Ovary (tissue), 9 donors: ENCODE results near the gene EIF3I. TPM values are rescaled to one million over a fixed set of nuclear protein-coding genes. Genes with fewer than 3 reads are reported as not detected.

Experiments used
- DNase-seq, 5 donors: peaks; one replicate each; pipeline ENCODE4 v3.0.0-alpha.2; 2019 to 2020
- H3K27ac ChIP-seq, 2 donors: fragments of 200-600 bp; one replicate each; pipeline versions ENCODE4 v1.5.1 to v1.8.0; 2019 to 2022
- H3K27me3 ChIP-seq: fragments of 200-600 bp; one replicate; pipeline ENCODE4 v1.8.0; 2022
- H3K36me3 ChIP-seq: fragments of 200-600 bp; sonication (generic); one replicate; pipeline ENCODE4 v1.5.1; 2019
- H3K4me1 ChIP-seq: one replicate; pipeline ENCODE4 v1.8.1; 2013; ENCODE audit warnings: mild to moderate bottlenecking, moderate library complexity; ENCODE audit not compliant: insufficient read depth
- H3K4me3 ChIP-seq: fragments of 200-600 bp; sonication (generic); one replicate; pipeline ENCODE4 v1.5.1; 2017
- H3K9me3 ChIP-seq, 2 donors: fragments of 200-600 bp in 1 of 2; sonication (generic) in 1 of 2; one replicate each; pipeline versions ENCODE4 v1.5.1 to v1.8.1; 2013 to 2019; ENCODE audit warnings: mild to moderate bottlenecking in 1 of 2, moderate library complexity in 1 of 2
- EP300 ChIP-seq: sonication (generic); formaldehyde crosslinking; IDR thresholded peaks from one replicate; pipeline ENCODE4 v1.6.1; 2017; ENCODE audit warnings: antibody characterized with exemption
- POLR2A ChIP-seq: fragments of 450-650 bp; IDR thresholded peaks from one replicate; pipeline ENCODE4 v1.6.1; 2017; ENCODE audit warnings: antibody characterized with exemption, mild to moderate bottlenecking, moderate library complexity
- WGBS, 3 donors: extraction: QIAGEN DNeasy Blood & Tissue Kit in 1 of 3; methylation state at CpG; one replicate each; pipeline versions ENCODE4 v1.1.5 to v1.1.7; 2013 to 2017; 5-methylcytosine and 5-hydroxymethylcytosine counted together
- intact Hi-C, 4 donors: fragments of 100-400 bp; cut with DNase I; formaldehyde crosslinking; loops; one replicate each; pipeline versions ENCODE4 v1.11.0 to v1.15.1; 2022 to 2023
- polyA plus RNA-seq, 2 donors: library from polyadenylated mRNA; stranded (reverse); fragments of 200-250 nt in 1 of 2; fragments of 350-450 nt in 1 of 2; fragmentation: Illumina TruSeq in 1 of 2; extraction: RNeasy Lipid Tissue Mini Kit (QIAGEN cat#74804) in 1 of 2; gene quantifications; one replicate each; pipeline ENCODE4 v1.2.3, GENCODE V29; 2013 to 2014
- total RNA-seq, 7 donors: library from RNA; depleted of rRNA in 2 of 7; stranded (reverse); fragments of >200 nt in 2 of 7; fragmentation: NEBNext Ultra II Directional in 3 of 7; extraction: Animal tissue kit (Norgen Biotek cat#: 25700) in 3 of 7; gene quantifications; one replicate each; pipeline versions ENCODE4 v1.1.0 to v1.2.4, GENCODE V29; 2016 to 2023
- TF ChIP-seq, protein P1 (sequence below), 3 donors: fragments of 450-650 bp in 2 of 3; fragments of 200-600 bp in 1 of 3; IDR thresholded peaks; one replicate each; pipeline versions ENCODE4 v1.5.1 to v1.8.0; 2016 to 2022; ENCODE audit warnings: antibody characterized with exemption in 3 of 3, mild to moderate bottlenecking in 1 of 3
- donor health status: DM: no; HTN: no; CAD: no; lungs with moderate emphysema.
- donor health status: DM: no; HTN: no; CAD: no.
- donor health status: Bipolar disorder and iron deficiency.
- donor health status: DM: yes; HTN: yes; CAD: no.
- donor health status: DM: no; HTN: no; CAD: no.
- donor health status: DM: yes; HTN: yes; CAD: no.

EIF3I gene
- total and polyA plus RNA-seq, 9 donors = 140 to 272 (median 161) TPM

- Histone ChIP-seq H3K4me3 (no peak overlapping the region), H3K4me1 (no peaks in the 10 kb centered on the region), H3K27ac (no peak overlapping the region), H3K27me3 (no peaks in the 10 kb centered on the region), H3K9me3 (no peaks in the 10 kb centered on the region), H3K36me3 (no peaks in the 10 kb centered on the region)
- no peak for DNase-seq
- WGBS, 3 donors = 56 to 65% (median 61%) methylated on average over 10 of the region's 10 CpGs
- intact Hi-C loops = no loop called here
- TF ChIP-seq, protein P1, sequence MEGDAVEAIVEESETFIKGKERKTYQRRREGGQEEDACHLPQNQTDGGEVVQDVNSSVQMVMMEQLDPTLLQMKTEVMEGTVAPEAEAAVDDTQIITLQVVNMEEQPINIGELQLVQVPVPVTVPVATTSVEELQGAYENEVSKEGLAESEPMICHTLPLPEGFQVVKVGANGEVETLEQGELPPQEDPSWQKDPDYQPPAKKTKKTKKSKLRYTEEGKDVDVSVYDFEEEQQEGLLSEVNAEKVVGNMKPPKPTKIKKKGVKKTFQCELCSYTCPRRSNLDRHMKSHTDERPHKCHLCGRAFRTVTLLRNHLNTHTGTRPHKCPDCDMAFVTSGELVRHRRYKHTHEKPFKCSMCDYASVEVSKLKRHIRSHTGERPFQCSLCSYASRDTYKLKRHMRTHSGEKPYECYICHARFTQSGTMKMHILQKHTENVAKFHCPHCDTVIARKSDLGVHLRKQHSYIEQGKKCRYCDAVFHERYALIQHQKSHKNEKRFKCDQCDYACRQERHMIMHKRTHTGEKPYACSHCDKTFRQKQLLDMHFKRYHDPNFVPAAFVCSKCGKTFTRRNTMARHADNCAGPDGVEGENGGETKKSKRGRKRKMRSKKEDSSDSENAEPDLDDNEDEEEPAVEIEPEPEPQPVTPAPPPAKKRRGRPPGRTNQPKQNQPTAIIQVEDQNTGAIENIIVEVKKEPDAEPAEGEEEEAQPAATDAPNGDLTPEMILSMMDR (IDR thresholded peaks at IDR 0.05) = no peak
- no peak for TF ChIP-seq EP300
- TF ChIP-seq POLR2A = no peak
Measured at GRCh38 chr1:32273391-32274208, 51.4 kb downstream of the EIF3I start.

DNA sequence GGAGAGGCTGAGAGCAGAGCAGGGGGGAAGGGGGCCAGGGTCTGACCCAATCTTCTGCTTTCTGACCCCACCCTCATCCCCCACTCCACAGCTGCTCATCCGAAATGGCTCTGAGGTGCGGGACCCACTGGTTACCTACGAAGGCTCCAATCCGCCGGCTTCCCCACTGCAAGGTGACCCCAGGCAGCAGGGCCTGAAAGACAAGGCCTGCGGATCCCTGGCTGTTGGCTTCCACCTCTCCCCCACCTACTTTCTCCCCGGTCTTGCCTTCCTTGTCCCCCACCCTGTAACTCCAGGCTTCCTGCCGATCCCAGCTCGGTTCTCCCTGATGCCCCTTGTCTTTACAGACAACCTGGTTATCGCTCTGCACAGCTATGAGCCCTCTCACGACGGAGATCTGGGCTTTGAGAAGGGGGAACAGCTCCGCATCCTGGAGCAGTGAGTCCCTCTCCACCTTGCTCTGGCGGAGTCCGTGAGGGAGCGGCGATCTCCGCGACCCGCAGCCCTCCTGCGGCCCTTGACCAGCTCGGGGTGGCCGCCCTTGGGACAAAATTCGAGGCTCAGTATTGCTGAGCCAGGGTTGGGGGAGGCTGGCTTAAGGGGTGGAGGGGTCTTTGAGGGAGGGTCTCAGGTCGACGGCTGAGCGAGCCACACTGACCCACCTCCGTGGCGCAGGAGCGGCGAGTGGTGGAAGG lies 52.6 kb downstream of the EIF3I start:
- no peak overlapping the region for H3K4me3 ChIP-seq
- 82 to 88% (median 83%) methylated on average over 31 of the region's 31 CpGs for WGBS, 3 donors
- intact Hi-C loops = no loop called here
- H3K27me3 ChIP-seq = no peaks in the 10 kb centered on the region
- DNase-seq = no peak
- H3K9me3 ChIP-seq = no peaks in the 10 kb centered on the region
- no peaks in the 10 kb centered on the region for H3K4me1 ChIP-seq
- no peaks in the 10 kb centered on the region for H3K36me3 ChIP-seq
- no peak overlapping the region for H3K27ac ChIP-seq
- TF ChIP-seq EP300 (no peak), POLR2A (no peak)
- TF ChIP-seq, protein P1 (IDR thresholded peaks at IDR 0.05) = no peak

GRCh38 chr1:32275424-32275823 lies 53.2 kb downstream of the EIF3I start:
- DNase-seq = peak in 1 of 5 donors; percentile 57
- TF ChIP-seq, protein P1 (IDR thresholded peaks at IDR 0.05) = no peak
- TF ChIP-seq EP300 (no peak), POLR2A (no peak)
- H3K36me3 ChIP-seq = no peaks in the 10 kb centered on the region
- no peaks in the 10 kb centered on the region for H3K9me3 ChIP-seq
- no peak overlapping the region for H3K4me3 ChIP-seq
- no peaks in the 10 kb centered on the region for H3K4me1 ChIP-seq
- intact Hi-C loops = no loop called here
- WGBS, 3 donors = 10 to 31% (median 20%) methylated on average over 14 to 41 of the region's 41 CpGs
- no peaks in the 10 kb centered on the region for H3K27me3 ChIP-seq
- H3K27ac ChIP-seq = no peak overlapping the region

DNA sequence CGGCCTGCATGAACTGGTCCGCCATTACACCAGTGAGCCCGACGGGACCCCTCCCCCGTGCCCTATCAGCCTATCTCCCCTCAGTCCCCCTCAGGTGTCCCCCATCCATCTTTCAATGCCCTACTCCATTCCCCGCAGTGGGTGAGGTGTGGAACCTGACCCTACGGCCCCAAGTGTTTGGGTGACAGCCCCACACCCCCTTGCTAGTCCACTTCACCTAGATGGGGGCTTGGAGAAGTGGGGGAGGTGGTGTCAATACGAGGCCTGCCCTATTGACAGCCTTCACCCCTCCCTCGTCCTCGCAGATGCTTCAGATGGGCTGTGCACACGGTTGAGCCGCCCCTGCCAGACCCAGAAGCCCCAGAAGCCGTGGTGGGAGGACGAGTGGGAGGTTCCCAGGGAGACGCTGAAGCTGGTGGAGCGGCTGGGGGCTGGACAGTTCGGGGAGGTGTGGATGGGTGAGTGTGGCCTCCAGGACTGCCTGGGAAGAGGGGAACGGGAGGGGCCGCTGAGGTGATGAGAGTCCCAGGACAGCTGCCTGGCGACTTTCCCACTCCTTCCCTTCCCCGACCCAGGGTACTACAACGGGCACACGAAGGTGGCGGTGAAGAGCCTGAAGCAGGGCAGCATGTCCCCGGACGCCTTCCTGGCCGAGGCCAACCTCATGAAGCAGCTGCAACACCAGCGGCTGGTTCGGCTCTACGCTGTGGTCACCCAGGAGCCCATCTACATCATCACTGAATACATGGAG lies 54.0 kb downstream of the EIF3I start:
- Histone ChIP-seq H3K4me1 (no peaks in the 10 kb centered on the region), H3K27ac (no peak overlapping the region), H3K9me3 (no peaks in the 10 kb centered on the region), H3K27me3 (no peaks in the 10 kb centered on the region), H3K4me3 (no peak overlapping the region), H3K36me3 (no peaks in the 10 kb centered on the region)
- TF ChIP-seq POLR2A (no peak), EP300 (no peak)
- TF ChIP-seq, protein P1 (IDR thresholded peaks at IDR 0.05) = no peak
- DNase-seq = no peak
- intact Hi-C loops = no loop called here
- WGBS, 3 donors = 55 to 59% (median 58%) methylated on average over 30 of the region's 30 CpGs
